ENCODE results near the gene FOXC1.

DNA sequence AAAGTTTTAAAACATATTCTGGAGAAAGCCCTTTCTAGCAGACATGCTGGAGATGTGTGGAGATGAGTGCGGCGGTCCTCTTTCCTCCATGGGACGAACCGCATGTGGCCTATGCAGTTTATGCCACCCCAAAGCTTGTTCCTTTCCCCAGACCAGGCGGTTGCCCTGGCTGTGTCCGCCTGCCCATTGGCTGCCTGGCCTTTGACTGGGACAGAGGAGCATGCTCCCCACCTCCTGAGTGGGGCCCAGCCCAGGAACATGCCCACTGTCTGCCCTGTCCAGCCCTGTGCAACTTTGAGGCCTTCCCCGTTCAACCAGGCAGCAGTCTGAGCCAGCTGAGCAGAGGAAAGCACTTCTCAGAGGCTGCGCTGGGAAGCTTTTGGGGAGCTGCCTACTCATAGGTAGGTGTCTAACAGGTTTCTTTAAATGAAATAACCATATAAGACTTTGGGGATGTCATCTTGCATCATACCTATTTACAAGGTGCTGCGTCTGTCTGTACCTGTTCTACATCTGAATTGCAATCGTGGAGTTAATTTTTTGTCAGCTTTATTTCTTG lies 20.6 kb downstream of the FOXC1 start:
- no peak for TF ChIP-seq JUNB (IDR thresholded peaks at IDR 0.05)
- TF ChIP-seq, protein P1, sequence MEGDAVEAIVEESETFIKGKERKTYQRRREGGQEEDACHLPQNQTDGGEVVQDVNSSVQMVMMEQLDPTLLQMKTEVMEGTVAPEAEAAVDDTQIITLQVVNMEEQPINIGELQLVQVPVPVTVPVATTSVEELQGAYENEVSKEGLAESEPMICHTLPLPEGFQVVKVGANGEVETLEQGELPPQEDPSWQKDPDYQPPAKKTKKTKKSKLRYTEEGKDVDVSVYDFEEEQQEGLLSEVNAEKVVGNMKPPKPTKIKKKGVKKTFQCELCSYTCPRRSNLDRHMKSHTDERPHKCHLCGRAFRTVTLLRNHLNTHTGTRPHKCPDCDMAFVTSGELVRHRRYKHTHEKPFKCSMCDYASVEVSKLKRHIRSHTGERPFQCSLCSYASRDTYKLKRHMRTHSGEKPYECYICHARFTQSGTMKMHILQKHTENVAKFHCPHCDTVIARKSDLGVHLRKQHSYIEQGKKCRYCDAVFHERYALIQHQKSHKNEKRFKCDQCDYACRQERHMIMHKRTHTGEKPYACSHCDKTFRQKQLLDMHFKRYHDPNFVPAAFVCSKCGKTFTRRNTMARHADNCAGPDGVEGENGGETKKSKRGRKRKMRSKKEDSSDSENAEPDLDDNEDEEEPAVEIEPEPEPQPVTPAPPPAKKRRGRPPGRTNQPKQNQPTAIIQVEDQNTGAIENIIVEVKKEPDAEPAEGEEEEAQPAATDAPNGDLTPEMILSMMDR (IDR thresholded peaks at IDR 0.05), result no peak
- no peak for TF ChIP-seq EHMT2 (IDR thresholded peaks at IDR 0.05; ENCODE audit: low read depth)
- TF ChIP-seq, protein P2, sequence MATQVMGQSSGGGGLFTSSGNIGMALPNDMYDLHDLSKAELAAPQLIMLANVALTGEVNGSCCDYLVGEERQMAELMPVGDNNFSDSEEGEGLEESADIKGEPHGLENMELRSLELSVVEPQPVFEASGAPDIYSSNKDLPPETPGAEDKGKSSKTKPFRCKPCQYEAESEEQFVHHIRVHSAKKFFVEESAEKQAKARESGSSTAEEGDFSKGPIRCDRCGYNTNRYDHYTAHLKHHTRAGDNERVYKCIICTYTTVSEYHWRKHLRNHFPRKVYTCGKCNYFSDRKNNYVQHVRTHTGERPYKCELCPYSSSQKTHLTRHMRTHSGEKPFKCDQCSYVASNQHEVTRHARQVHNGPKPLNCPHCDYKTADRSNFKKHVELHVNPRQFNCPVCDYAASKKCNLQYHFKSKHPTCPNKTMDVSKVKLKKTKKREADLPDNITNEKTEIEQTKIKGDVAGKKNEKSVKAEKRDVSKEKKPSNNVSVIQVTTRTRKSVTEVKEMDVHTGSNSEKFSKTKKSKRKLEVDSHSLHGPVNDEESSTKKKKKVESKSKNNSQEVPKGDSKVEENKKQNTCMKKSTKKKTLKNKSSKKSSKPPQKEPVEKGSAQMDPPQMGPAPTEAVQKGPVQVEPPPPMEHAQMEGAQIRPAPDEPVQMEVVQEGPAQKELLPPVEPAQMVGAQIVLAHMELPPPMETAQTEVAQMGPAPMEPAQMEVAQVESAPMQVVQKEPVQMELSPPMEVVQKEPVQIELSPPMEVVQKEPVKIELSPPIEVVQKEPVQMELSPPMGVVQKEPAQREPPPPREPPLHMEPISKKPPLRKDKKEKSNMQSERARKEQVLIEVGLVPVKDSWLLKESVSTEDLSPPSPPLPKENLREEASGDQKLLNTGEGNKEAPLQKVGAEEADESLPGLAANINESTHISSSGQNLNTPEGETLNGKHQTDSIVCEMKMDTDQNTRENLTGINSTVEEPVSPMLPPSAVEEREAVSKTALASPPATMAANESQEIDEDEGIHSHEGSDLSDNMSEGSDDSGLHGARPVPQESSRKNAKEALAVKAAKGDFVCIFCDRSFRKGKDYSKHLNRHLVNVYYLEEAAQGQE (IDR thresholded peaks at IDR 0.05), result no peak
